OCI-LY3 (cell line): Measurements from ENCODE around the gene SRL.
A peak's percentile ranks its signal among the peaks of the same experiment; 100 is the strongest.

Experiments
- H2AFZ ChIP-seq: fragments of 200-600, 300-600 bp; shearing (Covaris generic); 2 replicates; pipeline ENCODE4 v1.6.0; 2014; ENCODE audit warnings: antibody characterized with exemption, low read depth, low read length
- H3K27ac ChIP-seq: fragments of 200-600, 300-600 bp; sonication (generic); 2 replicates; pipeline ENCODE4 v1.5.1; 2014; ENCODE audit warnings: mild to moderate bottlenecking, low read length, moderate library complexity, mixed read lengths
- H3K27me3 ChIP-seq: fragments of 200-600, 300-600 bp; sonication (generic); 2 replicates; pipeline ENCODE4 v1.6.1; 2014; ENCODE audit warnings: low read depth, low read length, mixed read lengths
- H3K36me3 ChIP-seq: fragments of 200-600, 300-600 bp; sonication (generic); replicated peaks from 2 replicates; pipeline ENCODE3; 2014; ENCODE audit warnings: low read depth, low read length, mixed read lengths
- H3K4me1 ChIP-seq: fragments of 300-600, 200-600 bp; sonication (generic); 2 replicates; pipeline ENCODE4 v1.6.1; 2014; ENCODE audit warnings: low read length, mixed read lengths
- H3K4me2 ChIP-seq: fragments of 200-600, 300-600 bp; sonication (generic); 2 replicates; pipeline ENCODE4 v1.6.1; 2014; ENCODE audit warnings: low read length, mixed read lengths
- H3K4me3 ChIP-seq: fragments of 300-600, 200-600 bp; sonication (generic); 2 replicates; pipeline ENCODE4 v1.5.1; 2014; ENCODE audit warnings: antibody characterized with exemption, mild to moderate bottlenecking, low read length, moderate library complexity
- H3K79me2 ChIP-seq: fragments of 300-600, 200-600 bp; shearing (Covaris generic); 2 replicates; pipeline ENCODE4 v1.6.1; 2014; ENCODE audit warnings: mild to moderate bottlenecking, low read length, mixed read lengths
- H3K9ac ChIP-seq: fragments of 300-600, 200-600 bp; shearing (Covaris generic); 2 replicates; pipeline ENCODE4 v1.6.0; 2014; ENCODE audit warnings: mild to moderate bottlenecking, low read length, moderate library complexity
- H3K9me3 ChIP-seq: fragments of 200-600, 300-600 bp; shearing (Covaris generic); 2 replicates; pipeline ENCODE4 v1.6.1; 2014; ENCODE audit warnings: low read length, mixed read lengths; ENCODE audit not compliant: insufficient read depth
- H4K20me1 ChIP-seq: fragments of 200-600, 300-600 bp; sonication (generic); 2 replicates; pipeline ENCODE4 v1.6.1; 2016; ENCODE audit warnings: low read length, mixed read lengths; ENCODE audit not compliant: insufficient read depth
- CTCF ChIP-seq: fragments of 200-600, 300-600 bp; sonication (generic); IDR thresholded peaks from 2 replicates; pipeline ENCODE4 v1.5.1; 2014; ENCODE audit warnings: antibody characterized with exemption, low read length, low read depth
- EZH2phosphoT487 ChIP-seq: fragments of 200-600 bp; shearing (Covaris generic); IDR thresholded peaks from 2 replicates; pipeline ENCODE4 v1.6.1; 2018; ENCODE audit warnings: antibody characterized with exemption, mixed run types, low read depth

SRL gene

GRCh38 chr16:4179020-4179419 is 62.9 kb downstream of the SRL start:
- Histone ChIP-seq H3K4me2 (no peak overlapping the region), H2AFZ (no peak overlapping the region), H3K4me3 (no peak overlapping the region), H3K9me3 (no peaks in the 10 kb centered on the region), H3K9ac (no peak overlapping the region), H3K27ac (no peak overlapping the region), H3K36me3 (no peaks in the 10 kb centered on the region), H3K27me3 (peaks cover 16% of the 10 kb centered on the region), H4K20me1 (no peaks in the 10 kb centered on the region), H3K4me1 (peaks cover 7% of the 10 kb centered on the region), H3K79me2 (no peaks in the 10 kb centered on the region)
- TF ChIP-seq EZH2phosphoT487 (no peak), CTCF (no peak)

- no peak overlapping the region for H3K27ac ChIP-seq
- H3K9me3 ChIP-seq: no peaks in the 10 kb centered on the region
- no peak overlapping the region for H2AFZ ChIP-seq
- TF ChIP-seq CTCF (no peak), EZH2phosphoT487 (no peak)
- H3K4me2 ChIP-seq: no peak overlapping the region
- H3K36me3 ChIP-seq: no peaks in the 10 kb centered on the region
- H3K4me1 ChIP-seq: peaks cover 7% of the 10 kb centered on the region
- no peaks in the 10 kb centered on the region for H4K20me1 ChIP-seq
- peaks cover 16% of the 10 kb centered on the region for H3K27me3 ChIP-seq
- no peak overlapping the region for H3K9ac ChIP-seq
- H3K79me2 ChIP-seq: no peaks in the 10 kb centered on the region
- no peak overlapping the region for H3K4me3 ChIP-seq
Observed at GRCh38 chr16:4178468-4179010, 63.3 kb downstream of the SRL start.

- Histone ChIP-seq H3K27me3 (peaks cover 16% of the 10 kb centered on the region), H3K36me3 (no peaks in the 10 kb centered on the region), H3K27ac (no peak overlapping the region), H3K4me1 (peaks cover 11% of the 10 kb centered on the region), H2AFZ (no peak overlapping the region), H4K20me1 (no peaks in the 10 kb centered on the region), H3K9me3 (no peaks in the 10 kb centered on the region), H3K4me2 (peak overlapping the region; percentile 18; the same call in 1 of the 2 replicates), H3K4me3 (no peak overlapping the region), H3K9ac (no peak overlapping the region), H3K79me2 (no peaks in the 10 kb centered on the region)
- TF ChIP-seq EZH2phosphoT487 (no peak), CTCF (no peak)
Observed at GRCh38 chr16:4176906-4177417, 64.9 kb downstream of the SRL start.

- Histone ChIP-seq H3K36me3 (no peaks in the 10 kb centered on the region), H3K9me3 (no peaks in the 10 kb centered on the region), H2AFZ (no peak overlapping the region), H3K79me2 (no peaks in the 10 kb centered on the region), H3K4me3 (no peak overlapping the region), H3K9ac (no peak overlapping the region), H3K4me2 (no peak overlapping the region), H3K27ac (no peak overlapping the region), H3K4me1 (peaks cover 11% of the 10 kb centered on the region), H3K27me3 (peaks cover 13% of the 10 kb centered on the region), H4K20me1 (no peaks in the 10 kb centered on the region)
- TF ChIP-seq CTCF (no peak), EZH2phosphoT487 (no peak)
Observed at GRCh38 chr16:4175849-4176248, 66.0 kb downstream of the SRL start.
